HG03175 (cell line): ENCODE measurements around the gene AKIP1.
A peak's percentile ranks its signal among the peaks of the same experiment; 100 is the strongest.
"Not testable (repeated sequence)": the region's sequence is repeated elsewhere in the genome, so short reads cannot be mapped to it uniquely, and the experiment has no call there.

Source experiments
- ATAC-seq: cut with Tn5 transposase; IDR thresholded peaks from one replicate; pipeline ENCODE4 v1.9.1; 2021; ENCODE audit warnings: mild to moderate bottlenecking, moderate library complexity; ENCODE audit not compliant: unreplicated experiment

The AKIP1 gene, protein sequence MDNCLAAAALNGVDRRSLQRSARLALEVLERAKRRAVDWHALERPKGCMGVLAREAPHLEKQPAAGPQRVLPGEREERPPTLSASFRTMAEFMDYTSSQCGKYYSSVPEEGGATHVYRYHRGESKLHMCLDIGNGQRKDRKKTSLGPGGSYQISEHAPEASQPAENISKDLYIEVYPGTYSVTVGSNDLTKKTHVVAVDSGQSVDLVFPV

DNA sequence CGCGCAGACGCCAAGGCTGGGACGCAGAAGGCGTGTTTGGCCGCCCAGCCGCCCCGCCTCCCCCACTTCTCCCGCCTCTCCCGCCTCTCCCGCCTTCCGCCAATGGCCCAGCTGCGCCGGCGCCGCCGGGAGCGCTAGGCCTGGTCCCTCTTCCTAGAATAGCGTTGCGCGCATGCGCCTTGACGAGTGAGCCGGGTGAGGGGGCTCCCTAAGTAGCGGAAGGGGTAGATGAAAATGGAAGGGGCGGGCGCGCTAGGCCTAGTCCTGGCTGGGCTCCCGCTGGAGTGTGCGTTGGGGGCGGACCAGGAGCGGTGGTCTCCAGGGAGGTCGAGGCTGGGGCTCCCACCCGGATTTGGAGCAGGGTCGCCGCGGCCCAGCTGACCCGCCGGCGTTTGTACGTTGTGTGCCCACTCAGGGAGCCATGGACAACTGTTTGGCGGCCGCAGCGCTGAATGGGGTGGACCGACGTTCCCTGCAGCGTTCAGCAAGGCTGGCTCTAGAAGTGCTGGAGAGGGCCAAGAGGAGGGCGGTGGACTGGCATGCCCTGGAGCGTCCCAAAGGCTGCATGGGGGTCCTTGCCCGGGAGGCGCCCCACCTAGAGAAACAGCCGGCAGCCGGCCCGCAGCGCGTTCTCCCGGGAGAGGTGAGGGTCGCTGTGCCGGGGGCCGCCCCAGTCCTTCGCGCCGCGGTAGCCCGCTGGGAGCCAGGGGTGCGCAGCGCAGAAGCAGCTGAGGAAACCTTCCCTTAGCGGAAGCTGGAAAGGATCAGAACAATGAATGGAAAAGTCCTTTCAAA is at the start of gene AKIP1:
TSS of gene AKIP1 (plus strand) at position 161 of the 795 bp plus-strand sequence. CDS start at position 422, 261 bp downstream.
- peak; percentile 63 for ATAC-seq

DNA sequence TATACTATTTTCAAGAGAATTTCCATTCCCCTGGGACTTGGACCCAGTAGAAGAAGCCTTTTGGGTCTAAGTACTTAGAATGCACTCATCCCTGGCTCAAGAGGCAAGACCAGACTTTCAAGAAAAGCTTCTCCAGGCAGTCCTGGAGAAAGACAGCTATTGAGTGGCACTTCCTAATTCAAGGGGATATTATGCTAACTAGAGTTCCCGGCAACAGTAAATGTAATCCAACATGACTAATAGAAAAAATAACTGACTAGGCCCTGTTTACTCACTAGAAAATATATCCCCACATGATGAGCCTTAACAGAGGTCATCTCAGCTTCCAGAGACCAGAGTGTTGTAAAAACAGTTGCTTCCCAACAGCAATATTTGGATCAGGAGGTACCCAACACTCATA is 47.2 kb upstream of the AKIP1 start:
- no peak for ATAC-seq

DNA sequence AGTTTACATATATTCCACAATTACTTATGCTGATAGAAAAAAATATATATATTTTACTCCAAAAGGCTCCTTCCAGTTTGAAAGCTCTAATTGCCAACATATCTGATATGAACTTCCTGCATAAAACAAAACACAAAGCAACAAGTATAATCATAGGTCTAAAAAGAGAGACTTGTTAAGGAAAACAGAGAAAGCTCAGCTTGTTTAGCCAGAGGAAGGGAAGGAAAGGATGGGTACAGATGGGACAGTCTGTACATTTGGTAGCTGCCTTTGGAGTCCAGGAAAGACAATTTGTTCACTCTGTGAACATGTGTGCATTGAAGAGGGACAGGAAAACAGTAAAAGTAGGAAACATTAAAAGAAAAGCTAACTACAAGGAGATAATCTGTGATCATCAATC is 45.7 kb upstream of the AKIP1 start:
- no peak for ATAC-seq

DNA sequence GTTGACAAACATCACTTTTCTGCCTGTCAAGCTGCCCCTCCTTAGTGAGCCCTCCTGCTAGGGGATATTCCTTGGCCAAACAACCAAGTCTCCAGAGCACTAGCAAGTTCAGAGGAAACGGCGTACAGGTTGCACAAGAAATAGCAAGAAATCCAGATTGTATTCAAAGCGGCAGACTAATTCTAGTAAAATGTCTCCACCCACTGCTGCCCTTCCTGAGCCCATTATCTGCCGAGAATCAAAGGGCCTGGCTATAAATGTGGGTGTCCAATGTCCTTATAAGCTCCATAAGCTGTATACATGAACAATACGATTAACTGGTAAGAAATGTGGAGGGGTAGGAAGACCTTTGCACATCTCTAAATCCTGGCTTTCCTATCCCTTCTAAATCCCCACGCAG is 44.0 kb upstream of the AKIP1 start:
- ATAC-seq = no peak

DNA sequence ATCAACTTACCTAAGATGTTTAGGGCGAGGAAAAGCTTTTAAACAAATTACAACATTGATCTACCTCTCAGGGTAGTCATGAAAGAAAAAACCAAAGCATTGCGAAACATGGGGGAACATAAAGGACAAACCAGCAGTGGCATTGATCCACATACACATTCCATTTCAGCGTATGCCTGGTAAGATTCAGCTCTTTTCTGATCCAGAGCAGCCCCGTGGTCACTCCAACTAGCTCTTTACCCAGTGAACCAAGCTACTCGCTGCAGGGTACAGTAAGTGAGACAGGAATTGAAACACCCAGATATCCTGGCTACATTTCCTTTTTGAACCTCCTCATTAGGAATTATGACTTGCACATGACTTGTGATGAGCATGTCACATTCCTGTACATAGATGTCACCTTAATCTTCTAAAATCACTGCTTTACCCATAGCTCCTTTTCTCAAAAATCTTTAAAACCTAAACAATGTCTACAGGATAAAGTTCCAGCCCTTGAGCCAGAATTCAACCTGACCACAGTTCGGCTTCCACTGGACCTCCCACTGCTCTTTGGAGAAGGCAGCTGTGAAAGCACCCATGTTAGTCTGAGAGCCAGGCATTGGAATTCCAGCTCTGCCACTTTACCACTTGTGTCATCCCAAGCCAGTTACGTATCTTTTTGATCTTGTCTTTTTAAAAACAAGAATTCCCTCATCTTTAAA is 42.9 kb upstream of the AKIP1 start:
- ATAC-seq = no peak

DNA sequence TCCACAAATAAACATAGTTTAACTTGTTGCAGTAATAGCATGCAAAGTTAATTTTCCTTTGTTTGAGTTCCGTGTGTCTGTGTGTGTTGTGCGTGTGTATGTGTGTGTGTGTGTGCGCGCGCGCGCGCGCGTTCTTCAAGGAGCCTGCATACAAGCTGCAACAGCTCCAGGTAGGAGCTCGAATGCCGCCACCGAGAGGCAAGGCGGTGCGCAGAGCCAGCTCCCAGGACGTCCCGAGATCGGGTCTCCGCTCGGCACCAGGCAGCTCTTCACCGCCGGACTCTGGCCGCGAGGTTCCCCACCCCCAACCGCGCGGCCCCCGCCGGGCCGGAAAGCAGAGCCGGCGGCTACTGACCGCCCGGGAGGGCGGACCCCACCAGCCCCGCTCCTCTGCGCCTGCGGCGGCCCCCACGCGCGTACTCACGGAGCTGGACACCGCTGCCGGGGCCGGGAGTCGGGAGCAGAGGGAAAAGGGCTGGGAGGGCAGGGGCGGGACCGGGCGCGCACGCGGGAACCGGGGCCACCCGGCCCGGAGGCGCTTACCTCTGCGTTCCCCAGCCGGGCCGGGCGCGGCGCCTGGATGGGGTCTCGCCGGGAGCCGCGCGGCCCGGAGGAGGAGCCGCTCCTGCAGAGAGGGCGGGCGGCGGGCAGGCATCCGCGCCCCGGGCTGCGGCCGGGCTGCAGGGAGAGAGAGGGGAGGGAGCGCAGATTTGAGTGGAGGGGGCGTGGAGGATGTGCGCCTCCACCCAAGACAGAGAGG is 40.4 kb upstream of the AKIP1 start:
- ATAC-seq = no peak

DNA sequence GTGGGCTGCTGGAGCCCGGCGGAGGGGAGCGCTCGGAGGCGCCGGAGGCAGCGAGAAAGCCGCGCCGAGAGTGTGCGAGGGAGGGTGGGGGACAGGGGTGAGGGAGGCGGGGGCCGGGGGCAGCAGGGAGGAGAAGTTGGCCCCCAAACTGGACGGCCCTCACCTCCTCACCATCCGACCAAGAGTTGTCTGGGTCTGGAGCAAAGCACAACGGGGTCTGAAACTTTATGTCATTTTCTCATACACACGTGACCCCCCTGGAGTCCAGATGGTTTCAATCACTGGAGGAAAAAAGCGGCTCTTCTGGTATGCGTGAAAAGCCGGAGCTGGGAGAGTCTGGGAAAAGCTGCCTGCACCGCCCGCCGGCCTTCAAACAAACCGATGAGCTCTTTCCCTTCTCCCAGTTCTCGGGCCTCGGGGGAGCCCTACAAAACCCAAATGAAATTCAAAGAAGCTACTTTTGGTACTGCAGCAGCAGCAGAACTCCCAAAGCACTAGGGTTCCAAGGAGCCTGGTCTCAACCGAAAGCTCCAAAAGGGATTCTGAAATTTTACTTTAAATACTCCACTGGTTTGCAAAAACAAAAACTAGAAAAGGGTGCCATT is 39.7 kb upstream of the AKIP1 start:
- no peak for ATAC-seq

DNA sequence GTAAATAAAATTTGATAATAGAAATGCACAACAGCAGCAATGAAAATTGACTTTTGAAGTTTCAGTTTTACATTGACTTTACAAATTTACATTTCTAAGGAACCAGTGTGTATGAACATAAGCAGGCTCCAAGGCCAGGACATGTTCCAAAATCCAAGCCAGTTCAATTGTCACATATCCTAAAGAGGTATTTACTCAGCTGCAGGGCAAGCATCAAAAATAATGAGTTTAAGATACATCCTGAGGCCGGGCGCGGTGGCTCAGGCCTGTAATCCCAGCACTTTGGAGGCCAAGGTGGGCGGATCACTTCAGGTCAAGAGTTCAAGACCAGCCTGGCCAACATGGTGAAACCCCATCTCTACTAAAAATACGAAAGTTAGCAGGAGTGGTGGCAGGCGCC is 39.0 kb upstream of the AKIP1 start:
- ATAC-seq = no peak

DNA sequence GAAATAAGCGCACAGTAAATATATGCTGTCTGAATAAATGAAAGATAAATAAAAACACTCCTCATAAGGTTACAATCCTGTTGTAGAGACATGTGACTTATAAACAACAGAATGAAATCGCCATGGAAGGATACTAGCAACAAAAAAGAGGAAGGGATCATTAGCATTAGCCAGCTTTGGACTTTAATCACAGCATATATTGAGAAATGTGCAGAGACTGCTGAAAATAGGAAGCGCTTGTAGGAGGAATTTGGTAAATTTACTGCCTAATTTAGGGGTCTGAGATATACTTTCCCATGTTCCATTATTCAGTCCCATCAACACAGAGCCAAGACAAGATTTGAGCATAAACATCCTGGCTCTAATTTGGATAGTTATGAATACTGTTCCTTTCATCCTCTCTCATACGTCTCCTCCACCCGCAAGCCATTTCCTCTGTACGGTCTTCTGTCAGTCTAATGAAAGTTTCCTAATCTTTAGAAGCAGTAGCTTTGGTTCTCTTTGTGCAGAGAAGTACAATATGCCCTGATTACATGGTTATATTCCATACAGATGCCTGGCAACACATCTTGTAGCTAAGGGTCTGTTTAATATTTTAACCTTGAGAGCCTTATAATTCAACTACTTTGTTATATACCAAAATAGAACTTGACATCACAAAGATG is 37.1 kb upstream of the AKIP1 start:
- ATAC-seq = no peak

DNA sequence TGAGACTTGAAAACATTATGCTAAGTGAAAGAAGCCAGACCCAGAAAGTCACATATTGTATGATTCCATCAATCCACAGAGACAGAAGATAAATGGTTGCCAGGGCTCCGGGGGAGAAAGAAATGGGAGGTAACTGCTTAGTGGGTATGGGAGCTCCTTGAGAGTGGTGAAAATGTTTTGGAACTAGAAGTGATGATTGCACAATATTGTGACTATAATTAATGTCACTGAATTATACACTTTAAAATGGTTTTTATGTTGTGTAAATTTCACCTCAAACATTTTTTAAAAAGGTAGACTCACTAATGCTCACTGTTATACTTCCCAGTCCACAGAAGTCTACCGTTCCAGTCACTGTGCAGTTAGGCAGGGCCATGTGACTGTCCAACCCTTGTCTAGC is 32.2 kb upstream of the AKIP1 start:
- ATAC-seq = no peak

DNA sequence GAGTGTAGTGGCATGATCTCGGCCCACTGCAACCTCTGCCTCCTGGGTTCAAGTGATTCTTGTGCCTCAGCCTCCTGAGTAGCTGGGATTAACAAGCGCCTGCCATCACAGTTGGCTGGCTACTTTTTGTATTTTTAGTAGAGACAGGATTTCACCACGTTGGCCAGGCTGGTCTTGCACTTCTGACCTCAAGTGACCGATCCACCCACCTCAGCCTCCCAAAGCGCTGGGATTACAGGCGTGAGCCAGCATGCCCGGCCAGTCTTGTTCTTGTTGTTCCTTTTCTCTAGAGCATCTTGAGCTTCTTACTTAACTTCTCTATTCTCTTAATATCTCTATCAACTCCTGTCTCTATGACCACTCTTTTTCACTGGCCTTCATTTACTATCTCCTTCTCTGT is 29.4 kb upstream of the AKIP1 start:
- ATAC-seq = not testable (repeated sequence)

DNA sequence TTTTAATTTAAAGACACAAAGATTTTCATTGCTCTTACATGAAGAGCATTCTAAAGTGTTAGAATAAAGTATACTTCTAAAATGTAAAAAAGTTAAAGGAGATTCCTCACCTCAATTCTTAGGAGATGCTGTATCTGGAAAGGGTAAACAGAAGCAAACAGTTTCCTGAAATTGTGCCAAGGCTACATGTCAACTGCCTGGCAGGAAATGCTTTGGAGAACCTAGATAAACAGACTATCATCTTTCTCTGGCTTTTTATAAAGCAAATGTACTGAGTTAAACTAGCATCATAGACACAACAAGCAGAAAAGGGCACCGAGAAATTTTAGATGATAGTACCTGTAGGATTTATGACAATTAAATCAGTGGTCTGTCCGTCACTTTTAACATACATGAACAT is 24.7 kb upstream of the AKIP1 start:
- ATAC-seq = no peak

DNA sequence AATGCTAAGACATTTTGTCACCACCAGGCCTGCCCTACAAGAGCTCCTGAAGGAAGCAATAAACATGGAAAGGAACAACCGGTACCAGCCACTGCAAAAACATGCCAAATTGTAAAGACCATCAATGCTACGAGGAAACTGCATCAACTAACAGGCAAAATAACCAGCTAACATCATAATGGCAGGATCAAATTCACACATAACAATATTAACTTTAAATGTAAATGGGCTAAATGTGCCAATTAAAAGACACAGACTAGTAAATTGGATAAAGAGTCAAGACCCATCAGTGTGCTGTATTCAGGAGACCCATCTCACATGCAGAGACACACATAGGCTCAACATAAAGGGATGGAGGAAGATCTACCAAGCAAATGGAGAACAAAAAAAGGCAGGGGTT is 19.8 kb upstream of the AKIP1 start:
- ATAC-seq = not testable (repeated sequence)

DNA sequence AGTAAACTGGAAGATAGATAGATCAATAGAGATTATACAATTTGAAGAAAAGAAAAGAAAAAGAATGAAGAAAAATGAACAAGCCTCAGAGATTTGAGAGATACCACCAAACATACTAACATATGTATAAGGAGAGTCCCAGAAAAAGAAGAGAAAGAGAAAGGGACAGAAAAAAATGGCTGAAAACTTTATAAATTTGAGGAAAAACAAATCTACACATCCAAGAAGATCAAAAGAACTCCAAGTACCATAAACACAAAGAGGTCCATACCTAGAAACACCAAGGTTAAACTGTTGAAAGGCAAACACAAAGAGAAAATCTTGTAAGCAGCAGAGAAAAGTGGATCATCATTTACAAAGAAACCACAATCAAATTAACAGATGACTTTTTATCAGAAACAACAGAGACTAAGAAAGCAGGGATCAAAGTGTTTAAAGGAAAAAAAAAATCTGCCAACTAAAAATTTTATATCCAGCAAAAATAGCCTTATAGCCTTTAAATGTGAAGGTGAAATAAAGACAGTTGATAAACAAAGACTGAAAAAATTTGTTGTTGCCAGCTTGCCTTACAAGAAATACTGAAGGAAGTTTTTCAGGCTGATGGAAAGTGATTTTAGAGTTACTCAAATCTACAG is 11.8 kb upstream of the AKIP1 start:
- no peak for ATAC-seq

DNA sequence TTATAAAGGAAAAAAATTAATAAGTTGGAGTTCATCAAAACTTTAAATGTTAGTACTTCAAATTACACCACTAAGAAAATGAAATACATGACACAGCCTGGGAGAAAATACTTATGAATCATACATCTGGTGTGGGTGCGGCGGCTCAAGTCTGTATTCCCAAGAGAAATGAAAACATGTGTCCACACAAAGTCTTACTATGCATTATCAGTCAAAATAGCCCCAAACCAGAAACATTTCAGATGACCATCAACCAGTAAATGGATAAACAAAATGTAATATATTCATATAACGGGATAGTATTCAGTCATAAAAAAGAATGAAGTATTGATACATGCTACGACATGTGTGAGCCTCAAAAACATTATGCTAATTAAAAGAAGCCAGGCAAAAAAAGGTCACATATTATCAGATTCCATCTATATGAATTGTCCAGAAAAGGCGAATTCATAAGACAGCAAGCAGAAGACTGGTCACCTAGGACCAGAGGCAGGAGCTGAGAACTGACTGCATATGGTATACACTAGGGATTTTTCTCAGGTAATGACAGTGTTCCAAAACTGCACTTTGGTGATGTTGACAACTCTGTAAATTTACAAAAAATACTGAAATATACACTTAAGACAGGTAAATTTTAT is 5.3 kb upstream of the AKIP1 start:
- ATAC-seq = no peak

DNA sequence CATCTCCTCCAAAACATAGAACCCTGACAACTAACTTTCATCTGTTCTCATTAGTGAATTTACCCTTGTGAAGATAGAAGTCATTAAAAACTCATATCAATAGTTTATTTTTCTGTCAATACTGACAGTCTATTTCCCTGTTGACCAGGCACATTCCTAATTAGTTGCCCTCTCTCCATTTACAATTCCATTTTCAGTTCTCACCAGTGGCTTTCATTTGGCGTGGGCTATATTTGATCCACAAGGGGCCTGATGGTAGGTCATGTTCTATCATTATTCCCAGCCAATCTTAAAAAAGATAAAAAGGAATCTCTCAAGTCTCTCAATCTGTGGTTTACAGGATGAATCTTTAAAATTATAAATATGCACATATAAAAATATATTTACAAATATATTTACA is 3.9 kb upstream of the AKIP1 start:
- no peak for ATAC-seq

DNA sequence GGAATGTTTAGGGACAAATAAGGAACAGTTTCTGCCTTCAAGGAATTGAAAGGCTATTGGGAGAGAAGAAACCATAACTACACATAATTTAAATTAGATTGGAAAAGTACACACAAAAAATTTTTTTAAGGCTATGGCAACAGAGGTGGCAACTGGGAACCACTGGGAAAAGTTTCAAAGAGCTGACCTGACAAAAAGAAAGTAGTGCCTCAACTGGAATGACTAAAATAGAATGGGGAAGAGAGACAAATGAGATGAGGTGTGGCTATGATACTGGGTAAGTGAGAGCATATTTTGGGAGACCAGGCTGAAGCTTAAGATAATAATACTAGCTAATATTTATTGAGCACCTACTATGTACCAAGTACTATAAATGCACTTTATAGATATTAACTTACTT is 2.9 kb upstream of the AKIP1 start:
- no peak for ATAC-seq

DNA sequence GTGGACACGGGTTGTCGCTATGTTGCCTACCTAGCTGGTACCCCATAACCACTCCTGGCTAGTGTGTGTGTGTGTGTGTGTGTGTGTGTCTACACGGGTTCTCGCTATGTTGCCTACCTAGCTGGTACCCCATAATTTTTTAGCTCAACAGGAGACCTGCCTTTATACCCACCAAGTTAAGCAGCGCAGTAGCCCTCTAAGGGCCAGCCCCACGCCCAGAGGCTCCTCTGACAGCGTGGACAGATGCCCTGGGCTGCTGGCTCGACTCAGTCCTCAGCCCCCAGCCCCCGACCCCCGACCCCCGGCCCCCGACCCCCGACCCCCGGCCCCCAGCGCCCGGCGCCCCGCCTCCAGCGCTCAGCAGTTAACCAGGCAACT is 351 bp upstream of the AKIP1 start:
- peak; percentile 26 for ATAC-seq

DNA sequence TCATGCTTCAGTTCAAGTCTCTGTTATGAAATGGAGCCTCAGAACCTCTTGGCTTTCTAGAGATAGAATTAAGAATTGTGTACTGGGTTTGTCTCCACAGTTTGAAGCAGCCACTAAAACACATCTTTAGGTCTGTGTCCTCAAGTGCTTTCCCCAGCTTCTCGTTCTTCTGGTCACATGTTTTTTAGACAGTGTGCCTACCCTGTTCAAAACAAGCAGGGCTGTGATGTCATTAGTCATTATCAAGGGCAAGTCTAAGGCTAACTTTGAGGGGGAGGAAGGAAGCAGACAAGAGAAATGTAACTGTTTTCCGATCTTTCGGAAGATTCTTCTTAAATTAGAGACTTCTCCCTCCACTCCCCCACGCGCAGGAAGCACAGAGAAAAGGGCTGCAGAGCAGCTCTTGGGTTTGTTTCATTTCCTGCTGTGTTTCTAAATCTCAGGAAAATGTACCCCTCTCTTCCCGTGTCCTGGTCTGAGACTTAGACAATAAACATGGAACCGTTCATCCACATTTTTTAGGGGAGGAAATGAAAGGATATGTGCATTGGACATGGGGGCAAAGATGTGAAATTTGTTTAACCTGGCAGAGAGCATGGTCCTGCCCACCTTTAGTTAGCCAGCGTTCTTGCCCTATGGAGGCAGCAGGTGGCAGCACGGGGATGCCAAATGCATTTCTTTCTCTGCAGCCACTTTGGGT is 3.1 kb downstream of the AKIP1 start:
- no peak for ATAC-seq
